H1 (cell line): ENCODE data around the gene S100A12. TPM values are rescaled to one million over a fixed set of nuclear protein-coding genes. Genes with fewer than 3 reads are reported as not detected.

ENCODE experiments used
- CHD7 ChIP-seq: fragments of 300-600 bp; sonication (generic); IDR thresholded peaks from 2 replicates; pipeline ENCODE4 v1.7.1; 2012; ENCODE audit warnings: low read length, moderate library complexity, mild to moderate bottlenecking, inconsistent platforms; ENCODE audit not compliant: insufficient replicate concordance
- CTBP2 ChIP-seq: IDR thresholded peaks from 2 replicates; pipeline ENCODE4 v1.7.0; 2011; ENCODE audit warnings: borderline replicate concordance, mild to moderate bottlenecking, moderate library complexity, mixed read lengths, low read length; ENCODE audit not compliant: insufficient read depth, insufficient read length
- EZH2 ChIP-seq: fragments of 200-600 bp; sonication (generic); IDR thresholded peaks from 2 replicates; pipeline ENCODE4 v1.7.1; 2012; ENCODE audit warnings: low read depth, mild to moderate bottlenecking, moderate library complexity, low read length, inconsistent platforms; ENCODE audit not compliant: severe bottlenecking
- GTF2F1 ChIP-seq: IDR thresholded peaks from 2 replicates; pipeline ENCODE4 v1.6.1; 2012; ENCODE audit warnings: low read depth, low read length, improper control_type of control experiment, borderline replicate concordance
- HDAC6 ChIP-seq: IDR thresholded peaks from one replicate; pipeline ENCODE4 v1.7.1; 2012; ENCODE audit warnings: low read depth, mild to moderate bottlenecking, inconsistent platforms, low read length, moderate library complexity
- JUN ChIP-seq: IDR thresholded peaks from 2 replicates; pipeline ENCODE4 v1.6.1; 2011; ENCODE audit warnings: low read depth, mild to moderate bottlenecking, improper control_type of control experiment, low read length
- KDM4A ChIP-seq: IDR thresholded peaks from one replicate; pipeline ENCODE4 v1.7.1; 2012; ENCODE audit warnings: low read depth, mild to moderate bottlenecking, moderate library complexity, low read length, inconsistent platforms; ENCODE audit not compliant: severe bottlenecking
- RBBP5 ChIP-seq: IDR thresholded peaks from 2 replicates; pipeline ENCODE4 v1.7.1; 2012; ENCODE audit warnings: low read depth, mild to moderate bottlenecking, inconsistent platforms, low read length, moderate library complexity, borderline replicate concordance
- TAF1 ChIP-seq: IDR thresholded peaks from 2 replicates; pipeline ENCODE4 v1.6.1; 2011; ENCODE audit warnings: mild to moderate bottlenecking, low read depth, low read length
- TCF12 ChIP-seq: IDR thresholded peaks from 2 replicates; pipeline ENCODE4 v1.6.1; 2011; ENCODE audit warnings: low read depth, mild to moderate bottlenecking, low read length
- polyA plus RNA-seq, 7 experiments: library from polyadenylated mRNA; depleted of rRNA in 3 of 7; stranded (reverse) in 5 of 7; unstranded in 2 of 7; fragments of >200 nt in 5 of 7; fragments of 200-250 nt in 2 of 7; gene quantifications; 1 replicate in 5 of 7; 2 replicates in 1 of 7; 4 replicates in 1 of 7; pipeline versions ENCODE4 v1.2.1 to v1.2.3, GENCODE V29; 2011 to 2013; ENCODE audit warnings: missing spikeins in 2 of 7, mixed read lengths in 2 of 7
- total RNA-seq: library from RNA; stranded (reverse); fragmentation: NEBNext Ultra II Directional; extraction: Animal tissue kit (Norgen Biotek cat#: 25700); gene quantifications from 2 replicates; pipeline ENCODE4 v1.2.1, GENCODE V29; 2021

The S100A12 gene
- total and polyA plus RNA-seq, 2 of the 8 experiments (the other 6 are each of a cell fraction or from before 2014, with no cell fraction given) = not detected

DNA sequence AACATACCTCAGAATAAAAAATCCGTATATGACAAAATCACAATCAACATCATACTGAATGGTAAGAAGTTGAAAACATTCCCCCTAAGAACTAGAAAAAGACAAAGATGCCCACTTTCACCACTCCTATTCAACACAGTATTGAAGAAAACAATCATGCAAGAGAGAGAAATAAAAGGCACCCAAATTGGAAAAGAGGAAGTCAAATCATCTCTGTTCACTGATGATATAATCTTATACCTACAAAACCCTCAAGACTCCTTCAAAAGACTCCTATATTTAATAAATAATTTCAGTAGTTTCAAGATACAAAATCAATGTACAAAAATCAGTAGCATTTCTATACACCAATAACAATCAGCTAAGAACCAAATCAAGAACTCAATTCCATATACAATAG lies 41.5 kb downstream of the S100A12 start (continued):
- TF ChIP-seq CHD7 (no peak), EZH2 (no peak), RBBP5 (no peak), GTF2F1 (no peak), TAF1 (no peak), TCF12 (no peak), JUN (no peak), HDAC6 (no peak), CTBP2 (no peak), KDM4A (no peak)
